ENCODE results near the gene ITPRID1. TPM values are rescaled to one million over a fixed set of nuclear protein-coding genes. Genes with fewer than 3 reads are reported as not detected.

Gene ITPRID1
- total RNA-seq, 1 experiment from 2014 or later: 1.2 TPM

DNA sequence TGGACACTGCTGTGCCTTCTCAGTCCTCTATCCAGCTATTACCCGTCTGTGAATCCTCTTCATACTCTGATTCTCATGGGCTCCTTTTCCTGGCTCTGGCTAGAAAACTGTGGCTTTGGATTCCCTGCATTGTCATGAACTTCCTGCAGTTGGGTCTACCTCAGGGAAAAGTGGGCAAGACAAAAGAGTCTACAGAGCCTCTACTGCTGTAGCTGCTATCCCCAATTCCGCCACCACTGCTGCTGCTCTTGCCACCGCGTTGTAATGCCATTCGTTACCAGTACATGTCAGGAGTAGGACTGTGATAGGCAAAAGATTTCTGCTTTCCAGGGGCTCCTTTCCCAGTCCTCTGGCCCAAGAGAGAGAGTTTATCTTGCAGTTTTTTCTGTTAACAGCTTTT lies 149.2 kb downstream of the ITPRID1 start:
- no peaks in the 10 kb centered on the region for H4K20me1 ChIP-seq (ENCODE audit: control insufficient read depth, insufficient read depth, insufficient read length)
- no peak overlapping the region for H2BK20ac ChIP-seq (ENCODE audit: low read depth, low read length, poor library complexity, severe bottlenecking)
- peak; percentile 87 for DNase-seq
- no peak overlapping the region for H2BK12ac ChIP-seq (ENCODE audit: insufficient read length, low read depth, low read length)
- H3K4me3 Mint-ChIP-seq: no peak overlapping the region
- H4K91ac ChIP-seq (ENCODE audit: insufficient read length, low read depth, low read length): no peak overlapping the region
- peaks cover 12 to 16% of the 10 kb centered on the region in 2 experiments for H3K4me1 Mint-ChIP-seq
- WGBS (ENCODE audit: extremely low coverage, insufficient read length, low lambda C conversion rate): no CpG with 5 or more reads among the region's 5 CpGs
- no peaks in the 10 kb centered on the region for H3K4me1 ChIP-seq (ENCODE audit: insufficient read depth, low read length)
- H3K9me3 ChIP-seq (ENCODE audit: control insufficient read depth, low read depth, low read length): no peaks in the 10 kb centered on the region
- TF ChIP-seq, protein P1, sequence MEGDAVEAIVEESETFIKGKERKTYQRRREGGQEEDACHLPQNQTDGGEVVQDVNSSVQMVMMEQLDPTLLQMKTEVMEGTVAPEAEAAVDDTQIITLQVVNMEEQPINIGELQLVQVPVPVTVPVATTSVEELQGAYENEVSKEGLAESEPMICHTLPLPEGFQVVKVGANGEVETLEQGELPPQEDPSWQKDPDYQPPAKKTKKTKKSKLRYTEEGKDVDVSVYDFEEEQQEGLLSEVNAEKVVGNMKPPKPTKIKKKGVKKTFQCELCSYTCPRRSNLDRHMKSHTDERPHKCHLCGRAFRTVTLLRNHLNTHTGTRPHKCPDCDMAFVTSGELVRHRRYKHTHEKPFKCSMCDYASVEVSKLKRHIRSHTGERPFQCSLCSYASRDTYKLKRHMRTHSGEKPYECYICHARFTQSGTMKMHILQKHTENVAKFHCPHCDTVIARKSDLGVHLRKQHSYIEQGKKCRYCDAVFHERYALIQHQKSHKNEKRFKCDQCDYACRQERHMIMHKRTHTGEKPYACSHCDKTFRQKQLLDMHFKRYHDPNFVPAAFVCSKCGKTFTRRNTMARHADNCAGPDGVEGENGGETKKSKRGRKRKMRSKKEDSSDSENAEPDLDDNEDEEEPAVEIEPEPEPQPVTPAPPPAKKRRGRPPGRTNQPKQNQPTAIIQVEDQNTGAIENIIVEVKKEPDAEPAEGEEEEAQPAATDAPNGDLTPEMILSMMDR (conservative IDR thresholded peaks at IDR 0.05): peak; percentile 66
- no peak overlapping the region for H2BK120ac ChIP-seq (ENCODE audit: low read depth, low read length, poor library complexity, severe bottlenecking)
- H3K27ac ChIP-seq (ENCODE audit: insufficient read length, low read depth, low read length): no peak overlapping the region
- no peaks in the 10 kb centered on the region; a peak in 1 of 7 replicates for H3K36me3 Mint-ChIP-seq (ENCODE audit: insufficient read depth in 1 of 3, low read depth in 3 of 3)
- H4K8ac ChIP-seq (replicated peaks; ENCODE audit: insufficient read length, low read depth, low read length): no peak overlapping the region
- H3K4ac ChIP-seq (ENCODE audit: low read depth, low read length): no peak overlapping the region
- H3T11ph ChIP-seq (ENCODE audit: low read length): no peak overlapping the region
- H3K27me3 ChIP-seq (ENCODE audit: insufficient read depth, low read length): no peaks in the 10 kb centered on the region
- H3K23me2 ChIP-seq (ENCODE audit: insufficient read length, low read depth, low read length, poor library complexity, severe bottlenecking): no peaks in the 10 kb centered on the region
- no peak overlapping the region for H2AFZ ChIP-seq (ENCODE audit: low read length)
- H4K5ac ChIP-seq (ENCODE audit: insufficient read length, low read depth, low read length): no peak overlapping the region
- no peak overlapping the region for H3K14ac ChIP-seq (ENCODE audit: insufficient read depth, low read length)
- no peaks in the 10 kb centered on the region for H3K27me3 Mint-ChIP-seq (ENCODE audit: low read depth)
- no peaks in the 10 kb centered on the region for H3K79me1 ChIP-seq (ENCODE audit: insufficient read depth, low read depth, low read length, poor library complexity, severe bottlenecking)
- no peak overlapping the region for H3K4me2 ChIP-seq (ENCODE audit: insufficient read depth, insufficient read length, low read length)
- no peak overlapping the region; a peak in 1 of 7 replicates for H3K27ac Mint-ChIP-seq
- H3K23ac ChIP-seq (ENCODE audit: insufficient read length, low read depth, low read length): no peak overlapping the region
- no peak overlapping the region for H3K9ac ChIP-seq (ENCODE audit: extremely low read depth, insufficient read length, low read length)
- H3K9me3 Mint-ChIP-seq: no peaks in the 10 kb centered on the region; a peak in 1 of 5 replicates
- H2BK5ac ChIP-seq (ENCODE audit: insufficient read length, low read length): no peak overlapping the region
- no peak overlapping the region for H2AK5ac ChIP-seq (ENCODE audit: insufficient read length, low read length)
- no peaks in the 10 kb centered on the region for H3K79me2 ChIP-seq (ENCODE audit: insufficient read depth, low read length)
- no peak overlapping the region for H3K18ac ChIP-seq (ENCODE audit: insufficient read length, low read depth, low read length)
- no peak overlapping the region for H2BK15ac ChIP-seq (ENCODE audit: low read depth, low read length)
- H3K56ac ChIP-seq (ENCODE audit: insufficient read length, low read depth, low read length): no peak overlapping the region
